ENCODE measurements around the gene OR5T3.
"Not testable (repeated sequence)": the region's sequence is repeated elsewhere in the genome, so short reads cannot be mapped to it uniquely, and the experiment has no call there.

The OR5T3 gene

GRCh38 chr11:56251954-56252353 is at the start of gene OR5T3:
OR5T3 (plus strand) TSS chr11:56252254; CDS start chr11:56252254, 0 bp downstream.
- DNase-seq = no peak

- no peak for DNase-seq
Measured at GRCh38 chr11:56207790-56208189, 44.3 kb upstream of the OR5T3 start.

GRCh38 chr11:56214537-56214936 is 37.5 kb upstream of the OR5T3 start:
- DNase-seq = no peak

GRCh38 chr11:56219735-56220134 is 32.3 kb upstream of the OR5T3 start:
- not testable (repeated sequence) for DNase-seq

GRCh38 chr11:56234155-56234554 is 17.9 kb upstream of the OR5T3 start, which contains the start of gene OR5T2:
OR5T2 (minus strand) TSS chr11:56234255; CDS start chr11:56233062, 1,193 bp downstream.
- no peak for DNase-seq

GRCh38 chr11:56271092-56271491 is 19.0 kb downstream of the OR5T3 start:
- no peak for DNase-seq

GRCh38 chr11:56273854-56274253 is 21.8 kb downstream of the OR5T3 start, which contains the start of gene OR5T1:
OR5T1 (plus strand) TSS chr11:56274154; CDS start chr11:56275639, 1,485 bp downstream.
- DNase-seq = no peak

GRCh38 chr11:56292154-56292553 is 40.1 kb downstream of the OR5T3 start, which contains the start of gene OR8H1:
OR8H1 (minus strand) TSS chr11:56292254; CDS start chr11:56291062, 1,192 bp downstream.
- no peak for DNase-seq

GRCh38 chr11:56296898-56297297 is 44.8 kb downstream of the OR5T3 start:
- DNase-seq = no peak
